ENCODE results near the gene DGLUCY. TPM values are rescaled to one million over a fixed set of nuclear protein-coding genes. Genes with fewer than 3 reads are reported as not detected.

DGLUCY gene
- total and polyA plus RNA-seq, 2 of the 8 experiments (the other 6 are each of a cell fraction or from before 2014, with no cell fraction given), result 24.9 to 31.8 TPM

DNA sequence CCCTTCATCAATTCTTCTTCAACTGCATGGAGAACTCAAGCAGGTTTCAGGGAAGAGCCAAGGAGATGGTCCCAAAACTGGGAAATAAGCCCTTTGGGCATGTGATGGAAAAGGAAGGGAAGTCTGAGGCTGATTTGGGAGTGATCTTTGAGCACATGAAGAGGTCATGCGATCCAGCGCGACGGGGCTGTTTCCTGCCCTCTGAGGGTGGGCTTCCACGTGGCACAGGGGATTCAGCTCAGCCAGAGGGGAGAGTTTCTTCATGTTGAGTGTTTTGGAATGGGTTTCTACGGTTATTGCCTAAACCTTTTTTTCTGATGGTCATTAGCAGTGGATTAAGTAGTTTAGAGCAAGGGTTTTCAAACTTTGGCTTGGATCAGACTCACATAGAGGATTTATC lies 100.4 kb downstream of the DGLUCY start (continued):
- no peak for TF ChIP-seq KDM1A (IDR thresholded peaks at IDR 0.05; ENCODE audit: borderline replicate concordance, low read length)
- TF ChIP-seq TBP (IDR thresholded peaks at IDR 0.05; ENCODE audit: low read depth, low read length), result no peak
- TF ChIP-seq JUND (IDR thresholded peaks at IDR 0.05; ENCODE audit: low read length), result no peak
- TF ChIP-seq BRCA1 (IDR thresholded peaks at IDR 0.05; ENCODE audit: low read depth, low read length), result no peak
- TF ChIP-seq FOSL1 (IDR thresholded peaks at IDR 0.05; ENCODE audit: insufficient read depth, low read depth, low read length), result no peak
- no peak for TF ChIP-seq SP1 (IDR thresholded peaks at IDR 0.05; ENCODE audit: low read depth, low read length)
- TF ChIP-seq, protein P1, sequence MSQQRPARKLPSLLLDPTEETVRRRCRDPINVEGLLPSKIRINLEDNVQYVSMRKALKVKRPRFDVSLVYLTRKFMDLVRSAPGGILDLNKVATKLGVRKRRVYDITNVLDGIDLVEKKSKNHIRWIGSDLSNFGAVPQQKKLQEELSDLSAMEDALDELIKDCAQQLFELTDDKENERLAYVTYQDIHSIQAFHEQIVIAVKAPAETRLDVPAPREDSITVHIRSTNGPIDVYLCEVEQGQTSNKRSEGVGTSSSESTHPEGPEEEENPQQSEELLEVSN (IDR thresholded peaks at IDR 0.05), result no peak
